ENCODE data around the gene POFUT2. TPM values are rescaled to one million over a fixed set of nuclear protein-coding genes. Genes with fewer than 3 reads are reported as not detected.

The POFUT2 gene
- total RNA-seq, 2 experiments from 2014 or later: 11.7 to 12.4 TPM

DNA sequence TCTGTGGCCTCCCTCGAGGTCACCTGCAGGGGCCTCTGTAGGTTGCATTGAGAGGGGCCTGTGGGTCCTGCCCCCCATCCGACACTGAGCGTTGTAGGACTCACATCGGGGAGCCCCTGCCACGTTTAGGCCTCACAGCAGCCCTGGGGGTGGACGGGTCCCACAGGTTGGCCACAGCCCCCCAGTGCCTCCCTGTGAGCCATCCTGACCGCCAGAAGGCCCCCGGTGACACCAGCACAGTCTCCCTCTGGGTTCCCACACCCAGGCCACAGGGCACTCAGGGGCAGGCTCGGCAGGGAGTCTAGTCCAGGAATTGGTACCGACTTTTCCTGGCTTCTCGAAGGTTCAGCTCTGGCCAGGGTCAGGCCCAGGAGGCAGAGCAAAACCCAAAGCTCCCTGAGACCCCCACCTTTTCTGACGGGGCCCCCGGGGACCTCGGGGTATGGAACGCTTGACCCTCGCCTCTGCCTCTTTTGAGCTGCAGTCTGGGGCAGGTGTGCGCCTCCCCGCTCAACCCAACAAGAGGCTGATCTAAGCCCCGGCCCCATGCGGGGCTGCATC is 13.9 kb upstream of the POFUT2 start:
- no peak overlapping the region for H3K4me3 Mint-ChIP-seq
- no peaks in the 10 kb centered on the region for H3K36me3 Mint-ChIP-seq (ENCODE audit: low read depth)
- intact Hi-C loops (cut with micrococcal nuclease): no loop called here
- ChIA-PET POLR2A (interaction anchor here (0.6 to 1.0 kb wide), 2 partner anchors 11 to 275 kb away, joined by 3 read pairs; no protein-coding TSS in a partner anchor), CTCF (no interaction called here)
- ATAC-seq (no peak), DNase-seq (no peak)
- H3K9me3 Mint-ChIP-seq: no peaks in the 10 kb centered on the region
- no peaks in the 10 kb centered on the region for H3K4me1 Mint-ChIP-seq (ENCODE audit: low read depth)
- no peak overlapping the region for H3K27ac Mint-ChIP-seq
- TF ChIP-seq, protein P1, sequence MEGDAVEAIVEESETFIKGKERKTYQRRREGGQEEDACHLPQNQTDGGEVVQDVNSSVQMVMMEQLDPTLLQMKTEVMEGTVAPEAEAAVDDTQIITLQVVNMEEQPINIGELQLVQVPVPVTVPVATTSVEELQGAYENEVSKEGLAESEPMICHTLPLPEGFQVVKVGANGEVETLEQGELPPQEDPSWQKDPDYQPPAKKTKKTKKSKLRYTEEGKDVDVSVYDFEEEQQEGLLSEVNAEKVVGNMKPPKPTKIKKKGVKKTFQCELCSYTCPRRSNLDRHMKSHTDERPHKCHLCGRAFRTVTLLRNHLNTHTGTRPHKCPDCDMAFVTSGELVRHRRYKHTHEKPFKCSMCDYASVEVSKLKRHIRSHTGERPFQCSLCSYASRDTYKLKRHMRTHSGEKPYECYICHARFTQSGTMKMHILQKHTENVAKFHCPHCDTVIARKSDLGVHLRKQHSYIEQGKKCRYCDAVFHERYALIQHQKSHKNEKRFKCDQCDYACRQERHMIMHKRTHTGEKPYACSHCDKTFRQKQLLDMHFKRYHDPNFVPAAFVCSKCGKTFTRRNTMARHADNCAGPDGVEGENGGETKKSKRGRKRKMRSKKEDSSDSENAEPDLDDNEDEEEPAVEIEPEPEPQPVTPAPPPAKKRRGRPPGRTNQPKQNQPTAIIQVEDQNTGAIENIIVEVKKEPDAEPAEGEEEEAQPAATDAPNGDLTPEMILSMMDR (IDR thresholded peaks at IDR 0.05): no peak
- no peaks in the 10 kb centered on the region for H3K27me3 Mint-ChIP-seq

DNA sequence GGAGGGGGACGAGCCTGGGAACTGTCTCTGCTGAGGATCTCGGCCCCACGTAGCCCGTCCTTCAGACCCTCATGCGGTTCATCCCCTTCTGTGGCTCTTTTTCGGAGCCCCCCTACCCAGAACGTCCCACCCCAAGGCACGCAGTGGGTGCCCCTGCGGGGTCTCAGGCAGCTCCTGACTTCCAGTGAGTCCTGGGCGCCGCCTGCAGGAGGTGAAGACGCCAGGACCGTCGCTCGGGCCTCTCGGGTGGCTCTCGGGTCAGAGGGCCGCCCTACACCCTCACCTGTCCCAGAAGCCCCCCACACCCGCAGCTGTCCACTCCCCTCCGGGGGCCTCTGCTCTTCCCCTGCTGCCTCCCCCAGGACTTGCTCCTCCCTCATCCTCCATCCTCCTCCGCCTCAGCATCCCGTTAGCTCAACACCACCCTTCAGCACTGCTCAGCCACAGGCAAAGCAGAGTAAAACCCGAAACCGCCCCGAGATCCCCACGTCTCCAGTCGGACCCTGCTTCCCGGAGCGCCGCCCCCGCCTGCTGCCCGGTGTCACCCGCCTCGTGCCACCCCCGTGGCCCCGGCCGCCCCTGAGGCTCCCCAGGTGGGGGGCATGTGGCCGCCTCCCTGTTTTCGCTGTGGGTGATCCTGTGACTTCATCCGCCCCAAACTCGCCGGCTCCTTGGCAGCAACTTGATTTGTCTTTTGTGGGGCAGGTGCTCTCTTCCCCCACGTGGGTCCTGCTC is 13.3 kb upstream of the POFUT2 start:
- intact Hi-C loops (cut with micrococcal nuclease): no loop called here
- Mint-ChIP-seq H3K4me3 (no peak overlapping the region), H3K9me3 (no peaks in the 10 kb centered on the region), H3K36me3 (ENCODE audit: low read depth) (no peaks in the 10 kb centered on the region), H3K27ac (no peak overlapping the region), H3K27me3 (no peaks in the 10 kb centered on the region), H3K4me1 (ENCODE audit: low read depth) (no peaks in the 10 kb centered on the region)
- ATAC-seq (no peak), DNase-seq (no peak)
- TF ChIP-seq, protein P1 (IDR thresholded peaks at IDR 0.05): no peak
- ChIA-PET CTCF (no interaction called here), POLR2A (interaction anchor here (0.6 kb wide), 1 partner anchor 11 kb away, joined by 3 read pairs; no protein-coding TSS in a partner anchor)

DNA sequence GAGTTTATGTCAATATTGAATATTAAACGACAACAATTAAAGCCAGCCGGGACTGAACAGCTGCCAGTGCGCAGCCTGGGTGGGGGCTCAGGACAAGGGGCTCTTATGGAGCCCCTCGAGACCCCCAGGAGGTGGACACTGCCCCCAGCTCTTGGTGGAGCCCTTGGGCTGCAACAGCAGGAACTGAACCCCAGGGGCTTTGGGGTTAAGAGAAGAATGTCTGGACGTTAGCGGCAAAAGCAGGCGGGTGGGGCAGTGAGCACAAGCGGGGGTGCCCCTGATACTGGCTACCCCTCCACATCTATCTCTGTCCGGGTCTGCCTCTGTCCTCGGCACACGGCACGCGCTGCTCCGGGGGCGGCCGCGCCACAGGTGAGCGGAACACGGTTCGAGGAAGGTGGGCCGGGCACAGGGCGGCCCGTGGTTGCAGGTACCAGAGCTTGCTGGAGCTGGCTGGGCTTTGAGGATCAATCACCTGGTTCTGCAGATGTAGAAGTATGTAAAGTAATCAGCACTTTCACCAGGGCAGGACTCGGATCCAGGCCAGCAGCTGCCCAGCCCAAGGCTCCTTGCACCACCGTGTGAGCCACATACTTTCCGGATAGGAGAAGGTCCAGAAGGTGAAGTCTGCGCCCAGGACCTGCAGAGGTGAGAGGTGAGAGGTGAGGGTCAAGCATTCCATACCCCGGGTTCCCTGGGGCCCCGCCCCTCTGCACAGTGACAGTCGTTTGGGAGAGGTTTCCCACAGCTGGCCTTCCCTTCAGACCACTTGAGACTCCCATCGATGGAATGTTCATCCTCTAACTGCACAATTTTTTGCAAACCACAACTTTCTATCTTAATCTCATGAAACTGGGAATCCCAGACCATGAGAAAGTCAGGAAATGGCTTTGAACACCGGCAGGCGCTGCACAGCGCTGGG is 12.4 kb upstream of the POFUT2 start:
- Mint-ChIP-seq H3K27ac (no peak overlapping the region), H3K4me1 (ENCODE audit: low read depth) (no peaks in the 10 kb centered on the region), H3K36me3 (ENCODE audit: low read depth) (no peaks in the 10 kb centered on the region), H3K4me3 (no peak overlapping the region), H3K9me3 (no peaks in the 10 kb centered on the region), H3K27me3 (no peaks in the 10 kb centered on the region)
- ChIA-PET CTCF (no interaction called here), POLR2A (no interaction called here)
- intact Hi-C loops (cut with micrococcal nuclease): loop anchor here (10.0 kb wide), 1 partner anchor 525 kb away; no protein-coding TSS in a partner anchor
- ATAC-seq: no peak
- TF ChIP-seq, protein P1 (IDR thresholded peaks at IDR 0.05): no peak
- DNase-seq: no peak

DNA sequence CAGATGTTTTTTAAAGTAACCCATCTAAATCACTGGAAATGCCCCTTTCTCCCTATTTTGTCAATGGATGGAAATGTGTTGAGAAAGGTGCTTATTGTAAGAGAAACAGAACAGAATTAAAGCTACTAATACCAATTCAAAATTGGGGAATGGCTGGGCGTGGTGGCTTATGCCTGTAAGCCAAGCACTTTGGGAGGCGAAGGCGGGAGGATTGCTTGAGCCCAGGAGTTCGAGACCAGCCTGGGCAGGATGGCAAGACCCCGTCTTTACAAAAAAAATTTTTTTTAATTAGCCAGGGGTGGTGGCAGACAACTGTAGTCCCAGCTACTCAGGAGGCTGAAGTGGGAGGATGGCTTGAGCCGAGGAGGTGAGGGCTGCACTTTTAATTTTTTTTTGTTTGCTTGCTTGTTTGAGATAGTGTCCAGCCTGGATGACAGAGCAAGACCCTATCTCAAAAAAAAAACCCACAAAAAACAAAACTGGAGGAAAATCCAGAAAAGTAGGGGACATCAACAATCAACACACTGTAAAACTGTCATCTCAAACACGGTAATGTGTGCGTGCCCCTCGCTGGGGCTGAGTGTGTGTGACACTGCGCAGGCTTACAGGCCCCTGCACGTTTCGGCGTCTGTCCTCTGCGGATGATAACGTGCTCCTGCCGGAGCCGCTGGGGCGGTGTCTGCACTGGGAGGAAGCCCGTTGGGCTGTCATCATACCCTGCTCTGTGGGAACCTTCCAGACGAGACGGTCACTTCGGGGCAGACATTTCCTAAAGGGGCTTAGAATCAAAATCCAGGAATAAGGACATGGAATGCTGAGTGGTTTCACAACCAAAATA is 11.6 kb upstream of the POFUT2 start:
- intact Hi-C loops (cut with micrococcal nuclease): loop anchor here (10.0 kb wide), 1 partner anchor 526 kb away; no protein-coding TSS in a partner anchor
- DNase-seq: no peak
- ATAC-seq: no peak
- Mint-ChIP-seq H3K27me3 (no peaks in the 10 kb centered on the region), H3K36me3 (ENCODE audit: low read depth) (no peaks in the 10 kb centered on the region), H3K27ac (no peak overlapping the region), H3K4me3 (no peak overlapping the region), H3K4me1 (ENCODE audit: low read depth) (no peaks in the 10 kb centered on the region), H3K9me3 (no peaks in the 10 kb centered on the region)
- TF ChIP-seq, protein P1 (IDR thresholded peaks at IDR 0.05): no peak
- POLR2A ChIA-PET: no interaction called here
- CTCF ChIA-PET: interaction anchor here (1.4 kb wide), 1 partner anchor 10 kb away, joined by 3 read pairs; no protein-coding TSS in a partner anchor
